H4 (cell line): ENCODE data around the gene TMBIM6. TPM values are rescaled to one million over a fixed set of nuclear protein-coding genes. Genes with fewer than 3 reads are reported as not detected.
"Not testable (repeated sequence)": the region's sequence is repeated elsewhere in the genome, so short reads cannot be mapped to it uniquely, and the experiment has no call there.

Source experiments
- DNase-seq: peaks from one replicate; pipeline ENCODE4 v3.0.0-alpha.2; 2015; ENCODE audit warnings: low spot score
- total RNA-seq: library from RNA; depleted of rRNA; stranded (reverse); fragments of >200 nt; shearing (Covaris generic); gene quantifications from 2 replicates; pipeline ENCODE4 v1.2.3, GENCODE V29; 2014

TMBIM6 gene
- total RNA-seq, 1 experiment from 2014 or later: 683 TPM

- DNase-seq: no peak
Measured at GRCh38 chr12:49728446-49728845, 12.9 kb upstream of the TMBIM6 start.

- no peak for DNase-seq
Measured at GRCh38 chr12:49730050-49730449, 11.3 kb upstream of the TMBIM6 start.

GRCh38 chr12:49730568-49731101 lies 10.7 kb upstream of the TMBIM6 start:
- no peak for DNase-seq

- DNase-seq: no peak
Measured at GRCh38 chr12:49733219-49734017, 7.9 kb upstream of the TMBIM6 start.

- not testable (repeated sequence) for DNase-seq
Measured at GRCh38 chr12:49734900-49735299, 6.5 kb upstream of the TMBIM6 start.

GRCh38 chr12:49738721-49739120 lies 2.6 kb upstream of the TMBIM6 start:
- DNase-seq: not testable (repeated sequence)

GRCh38 chr12:49740277-49740676 lies 1.1 kb upstream of the TMBIM6 start:
- DNase-seq: not testable (repeated sequence)

GRCh38 chr12:49741882-49742620 lies 694 bp downstream of the TMBIM6 start:
- DNase-seq: peak; percentile 86

- DNase-seq: no peak
Measured at GRCh38 chr12:49744363-49744885, 3.1 kb downstream of the TMBIM6 start.

- DNase-seq: no peak
Measured at GRCh38 chr12:49748306-49748705, 6.9 kb downstream of the TMBIM6 start.

- DNase-seq: no peak
Measured at GRCh38 chr12:49748800-49749199, 7.4 kb downstream of the TMBIM6 start.

- peak; percentile 30 for DNase-seq
Measured at GRCh38 chr12:49750027-49750995, 9.0 kb downstream of the TMBIM6 start.

GRCh38 chr12:49750996-49751393 lies 9.6 kb downstream of the TMBIM6 start:
- no peak for DNase-seq

GRCh38 chr12:49761677-49762467 lies 20.5 kb downstream of the TMBIM6 start:
- DNase-seq: no peak

- no peak for DNase-seq
Measured at GRCh38 chr12:49762468-49762847, 21.1 kb downstream of the TMBIM6 start.

- peak; percentile 41 for DNase-seq
Measured at GRCh38 chr12:49763006-49763591, 21.7 kb downstream of the TMBIM6 start.

- no peak for DNase-seq
Measured at GRCh38 chr12:49764126-49764525, 22.8 kb downstream of the TMBIM6 start.

GRCh38 chr12:49766115-49766455 lies 24.7 kb downstream of the TMBIM6 start:
- DNase-seq: no peak

GRCh38 chr12:49767333-49767732 lies 26.0 kb downstream of the TMBIM6 start:
- DNase-seq: no peak

GRCh38 chr12:49773102-49773501 lies 31.7 kb downstream of the TMBIM6 start:
- DNase-seq: not testable (repeated sequence)
